Upper lobe of left lung (tissue), 6 donors: Measurements from ENCODE around the gene OGFOD2. TPM values are rescaled to one million over a fixed set of nuclear protein-coding genes. Genes with fewer than 3 reads are reported as not detected.

Experiments used
- ATAC-seq, 2 donors: fragments of 200-7000 bp; cut with Tn5 transposase; one replicate each; pipeline ENCODE4 v1.9.1; 2022; ENCODE audit warnings: mild to moderate bottlenecking in 2 of 2, moderate library complexity in 2 of 2; ENCODE audit not compliant: low FRiP score in 2 of 2
- DNase-seq, 2 donors: peaks; one replicate each; pipeline ENCODE4 v3.0.0-alpha.2; 2019 to 2020
- H3K27ac ChIP-seq, 4 donors: fragments of 200-600 bp; sonication (generic); one replicate each; pipeline ENCODE4 v1.5.1; 2016 to 2019
- H3K27me3 ChIP-seq, 4 donors: fragments of 200-600 bp; sonication (generic); one replicate each; pipeline ENCODE4 v1.5.1; 2017 to 2019
- H3K36me3 ChIP-seq, 4 donors: fragments of 200-600 bp; sonication (generic); one replicate each; pipeline ENCODE4 v1.5.1; 2016 to 2019
- H3K4me1 ChIP-seq, 4 donors: fragments of 200-600 bp; sonication (generic); one replicate each; pipeline ENCODE4 v1.5.1; 2018 to 2019
- H3K4me3 ChIP-seq, 4 donors: fragments of 200-600 bp; sonication (generic); one replicate each; pipeline ENCODE4 v1.5.1; 2017 to 2019; ENCODE audit warnings: mild to moderate bottlenecking in 2 of 4, moderate library complexity in 1 of 4
- H3K9me3 ChIP-seq, 4 donors: fragments of 200-600 bp; sonication (generic); one replicate each; pipeline ENCODE4 v1.5.1; 2018 to 2019
- CTCF ChIP-seq, 6 experiments: fragments of 450-650 bp in 4 of 6; fragments of 200-600 bp in 2 of 6; sonication (generic) in 2 of 6; IDR thresholded peaks; one replicate each; pipeline ENCODE4 v1.5.1; 2016 to 2019; ENCODE audit warnings: antibody characterized with exemption in 6 of 6
- EP300 ChIP-seq, 4 donors: sonication (generic); formaldehyde crosslinking; IDR thresholded peaks; one replicate each; pipeline ENCODE4 v1.5.1; 2017; ENCODE audit warnings: antibody characterized with exemption in 4 of 4, control low read depth in 2 of 4
- POLR2A ChIP-seq, 4 donors: fragments of 450-650 bp; IDR thresholded peaks; one replicate each; pipeline ENCODE4 v1.5.1; 2016 to 2017; ENCODE audit warnings: antibody characterized with exemption in 4 of 4, mild to moderate bottlenecking in 2 of 4
- POLR2AphosphoS5 ChIP-seq, 2 donors: sonication (generic); formaldehyde crosslinking; IDR thresholded peaks; one replicate each; pipeline ENCODE4 v1.5.1; 2017; ENCODE audit warnings: antibody characterized with exemption in 2 of 2
- WGBS, 2 donors: methylation state at CpG; one replicate each; pipeline ENCODE4 v1.1.5; 2017 to 2018; 5-methylcytosine and 5-hydroxymethylcytosine counted together
- total RNA-seq, 6 donors: library from RNA; depleted of rRNA in 4 of 6; stranded (reverse); fragments of >200 nt in 4 of 6; gene quantifications; one replicate each; pipeline versions ENCODE4 v1.1.0 to v1.2.1, GENCODE V29; 2016 to 2021
- donor health status: DM: no; HTN: no; CAD: no; lungs with moderate emphysema.
- donor health status: DM: no; HTN: yes; CAD: no; lungs with severe emphysema.

Gene OGFOD2
- total RNA-seq, 6 donors from 2014 or later = 8.1 to 44.0 (median 17.6) TPM

GRCh38 chr12:122981036-122981471 lies 6.0 kb downstream of the OGFOD2 start:
- TF ChIP-seq EP300 (IDR thresholded peaks at IDR 0.05) = no peak
- no peak for TF ChIP-seq POLR2AphosphoS5 (IDR thresholded peaks at IDR 0.05)
- no peak for TF ChIP-seq POLR2A (IDR thresholded peaks at IDR 0.05)
- no peak for TF ChIP-seq CTCF (IDR thresholded peaks at IDR 0.05)
- H3K27me3 ChIP-seq = no peaks in the 10 kb centered on the region
- DNase-seq (no peak), ATAC-seq (peak in 1 of 2 donors; percentile 34)
- peaks cover 0 to 40% (median 8%) of the 10 kb centered on the region in 4 donors for H3K36me3 ChIP-seq
- peak overlapping the region; percentile 80 to 91 (median 89) for H3K27ac ChIP-seq
- 0% methylated on average over 6 to 38 of the region's 40 CpGs for WGBS, 2 donors
- peak overlapping the region; percentile 85 to 99 (median 90) for H3K4me3 ChIP-seq
- peaks cover 58 to 88% (median 68%) of the 10 kb centered on the region in 4 donors for H3K4me1 ChIP-seq
- no peaks in the 10 kb centered on the region for H3K9me3 ChIP-seq

GRCh38 chr12:122981587-122982476 lies 6.8 kb downstream of the OGFOD2 start:
- Histone ChIP-seq H3K27me3 (no peaks in the 10 kb centered on the region), H3K4me1 (peaks cover 50 to 80% (median 60%) of the 10 kb centered on the region in 4 donors), H3K27ac (peak overlapping the region; percentile 80 to 91 (median 89)), H3K4me3 (peak overlapping the region; percentile 85 to 99 (median 90)), H3K36me3 (peaks cover 1 to 48% (median 14%) of the 10 kb centered on the region in 4 donors), H3K9me3 (no peaks in the 10 kb centered on the region)
- no peak for ATAC-seq
- no peak for DNase-seq
- TF ChIP-seq POLR2AphosphoS5 (IDR thresholded peaks at IDR 0.05) (no peak), CTCF (IDR thresholded peaks at IDR 0.05) (no peak), POLR2A (IDR thresholded peaks at IDR 0.05) (no peak), EP300 (IDR thresholded peaks at IDR 0.05) (no peak)
- 56 to 60% methylated on average over 16 to 25 of the region's 25 CpGs for WGBS, 2 donors

- Histone ChIP-seq H3K4me1 (peaks cover 48 to 74% (median 60%) of the 10 kb centered on the region in 4 donors), H3K27ac (peak overlapping the region in 2 of 4 donors; percentile 90 to 91), H3K4me3 (peak overlapping the region in 1 of 4 donors; percentile 85), H3K36me3 (peaks cover 5 to 54% (median 18%) of the 10 kb centered on the region in 4 donors), H3K27me3 (no peaks in the 10 kb centered on the region), H3K9me3 (no peaks in the 10 kb centered on the region)
- TF ChIP-seq EP300 (IDR thresholded peaks at IDR 0.05) = no peak
- TF ChIP-seq POLR2A (IDR thresholded peaks at IDR 0.05) = no peak
- no peak for TF ChIP-seq POLR2AphosphoS5 (IDR thresholded peaks at IDR 0.05)
- 72% methylated on average over 3 to 11 of the region's 11 CpGs for WGBS, 2 donors
- ATAC-seq = no peak
- no peak for DNase-seq
Observed at GRCh38 chr12:122982477-122982815, 7.4 kb downstream of the OGFOD2 start.

- H3K9me3 ChIP-seq = no peaks in the 10 kb centered on the region
- H3K27ac ChIP-seq = peak overlapping the region; percentile 21 to 74 (median 45)
- no peaks in the 10 kb centered on the region for H3K27me3 ChIP-seq
- DNase-seq (no peak), ATAC-seq (no peak)
- TF ChIP-seq POLR2A (IDR thresholded peaks at IDR 0.05) (peak in 1 of 4 donors; percentile 4), POLR2AphosphoS5 (IDR thresholded peaks at IDR 0.05) (no peak), CTCF (IDR thresholded peaks at IDR 0.05) (no peak), EP300 (IDR thresholded peaks at IDR 0.05) (no peak)
- 81 to 84% methylated on average over 19 to 21 of the region's 21 CpGs for WGBS, 2 donors
- peaks cover 5 to 55% (median 19%) of the 10 kb centered on the region in 4 donors for H3K36me3 ChIP-seq
- H3K4me1 ChIP-seq = peaks cover 48 to 67% (median 60%) of the 10 kb centered on the region in 4 donors
- no peak overlapping the region for H3K4me3 ChIP-seq
Observed at GRCh38 chr12:122982963-122983788, 8.1 kb downstream of the OGFOD2 start.
